Nephron (organoid): Measurements from ENCODE around the gene DMBX1.

Experiments used
- H3K27ac Mint-ChIP-seq, 3 experiments: 2 replicates each; pipeline ENCODE4 v1.8.0; 2020; ENCODE audit warnings: mixed read lengths in 3 of 3, mild to moderate bottlenecking in 2 of 3, moderate library complexity in 1 of 3
- H3K27me3 Mint-ChIP-seq: 2 replicates; pipeline ENCODE4 v1.8.0; 2021; ENCODE audit warnings: low read depth, mild to moderate bottlenecking, moderate library complexity, mixed read lengths
- H3K36me3 Mint-ChIP-seq: 2 replicates; pipeline ENCODE4 v1.8.0; 2020; ENCODE audit warnings: low read depth, mixed read lengths
- H3K4me1 Mint-ChIP-seq: 2 replicates; pipeline ENCODE4 v1.8.0; 2020; ENCODE audit warnings: mixed read lengths
- H3K4me3 Mint-ChIP-seq, 3 experiments: 2 replicates each; pipeline ENCODE4 v1.8.0; 2020; ENCODE audit warnings: mild to moderate bottlenecking in 3 of 3, mixed read lengths in 3 of 3, moderate library complexity in 2 of 3
- H3K9me3 Mint-ChIP-seq: 2 replicates; pipeline ENCODE4 v1.8.0; 2020; ENCODE audit warnings: mixed read lengths
- TF ChIP-seq, protein P1 (sequence below), 3 experiments: fragments of 200-600 bp; sonication (generic); IDR thresholded peaks; one replicate each; pipeline ENCODE4 v1.5.0; 2021; ENCODE audit warnings: antibody characterized with exemption in 3 of 3; ENCODE audit not compliant: unreplicated experiment in 3 of 3

Gene DMBX1

DNA sequence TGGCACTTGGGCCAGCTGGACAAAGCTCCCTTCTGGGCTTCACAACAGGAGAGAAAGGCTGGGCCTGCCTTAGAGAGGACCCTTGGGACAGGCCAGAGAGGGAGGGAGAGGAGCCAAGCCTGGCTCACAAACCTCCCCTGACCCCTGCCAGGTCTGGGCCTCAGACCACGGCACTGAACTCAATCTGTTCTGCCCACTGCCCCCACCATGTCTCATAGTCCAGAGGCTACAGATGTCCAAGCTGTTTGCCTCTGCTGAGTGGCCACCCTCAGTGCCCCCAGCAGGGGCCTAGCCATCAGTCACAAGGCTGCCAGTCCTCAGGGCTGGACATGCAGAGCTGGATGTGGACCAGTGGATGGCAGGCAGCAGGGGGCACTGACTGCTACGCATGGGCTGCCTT is 13.0 kb upstream of the DMBX1 start:
- H3K27ac Mint-ChIP-seq, result no peak overlapping the region
- no peaks in the 10 kb centered on the region for H3K36me3 Mint-ChIP-seq
- no peaks in the 10 kb centered on the region for H3K9me3 Mint-ChIP-seq
- no peak overlapping the region for H3K4me3 Mint-ChIP-seq
- TF ChIP-seq, protein P1, sequence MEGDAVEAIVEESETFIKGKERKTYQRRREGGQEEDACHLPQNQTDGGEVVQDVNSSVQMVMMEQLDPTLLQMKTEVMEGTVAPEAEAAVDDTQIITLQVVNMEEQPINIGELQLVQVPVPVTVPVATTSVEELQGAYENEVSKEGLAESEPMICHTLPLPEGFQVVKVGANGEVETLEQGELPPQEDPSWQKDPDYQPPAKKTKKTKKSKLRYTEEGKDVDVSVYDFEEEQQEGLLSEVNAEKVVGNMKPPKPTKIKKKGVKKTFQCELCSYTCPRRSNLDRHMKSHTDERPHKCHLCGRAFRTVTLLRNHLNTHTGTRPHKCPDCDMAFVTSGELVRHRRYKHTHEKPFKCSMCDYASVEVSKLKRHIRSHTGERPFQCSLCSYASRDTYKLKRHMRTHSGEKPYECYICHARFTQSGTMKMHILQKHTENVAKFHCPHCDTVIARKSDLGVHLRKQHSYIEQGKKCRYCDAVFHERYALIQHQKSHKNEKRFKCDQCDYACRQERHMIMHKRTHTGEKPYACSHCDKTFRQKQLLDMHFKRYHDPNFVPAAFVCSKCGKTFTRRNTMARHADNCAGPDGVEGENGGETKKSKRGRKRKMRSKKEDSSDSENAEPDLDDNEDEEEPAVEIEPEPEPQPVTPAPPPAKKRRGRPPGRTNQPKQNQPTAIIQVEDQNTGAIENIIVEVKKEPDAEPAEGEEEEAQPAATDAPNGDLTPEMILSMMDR (IDR thresholded peaks at IDR 0.05; ENCODE audit: unreplicated experiment in 3 of 3), result no peak
- no peaks in the 10 kb centered on the region for H3K4me1 Mint-ChIP-seq
- H3K27me3 Mint-ChIP-seq, result peaks cover 97% of the 10 kb centered on the region

- Mint-ChIP-seq H3K9me3 (no peaks in the 10 kb centered on the region), H3K4me3 (no peak overlapping the region), H3K4me1 (no peaks in the 10 kb centered on the region), H3K27me3 (peaks cover 98% of the 10 kb centered on the region), H3K27ac (no peak overlapping the region), H3K36me3 (no peaks in the 10 kb centered on the region)
- TF ChIP-seq, protein P1 (IDR thresholded peaks at IDR 0.05; ENCODE audit: unreplicated experiment in 3 of 3), result peak; percentile 81 to 91 (median 88)
Observed at GRCh38 chr1:46477153-46477929, 12.3 kb upstream of the DMBX1 start.

DNA sequence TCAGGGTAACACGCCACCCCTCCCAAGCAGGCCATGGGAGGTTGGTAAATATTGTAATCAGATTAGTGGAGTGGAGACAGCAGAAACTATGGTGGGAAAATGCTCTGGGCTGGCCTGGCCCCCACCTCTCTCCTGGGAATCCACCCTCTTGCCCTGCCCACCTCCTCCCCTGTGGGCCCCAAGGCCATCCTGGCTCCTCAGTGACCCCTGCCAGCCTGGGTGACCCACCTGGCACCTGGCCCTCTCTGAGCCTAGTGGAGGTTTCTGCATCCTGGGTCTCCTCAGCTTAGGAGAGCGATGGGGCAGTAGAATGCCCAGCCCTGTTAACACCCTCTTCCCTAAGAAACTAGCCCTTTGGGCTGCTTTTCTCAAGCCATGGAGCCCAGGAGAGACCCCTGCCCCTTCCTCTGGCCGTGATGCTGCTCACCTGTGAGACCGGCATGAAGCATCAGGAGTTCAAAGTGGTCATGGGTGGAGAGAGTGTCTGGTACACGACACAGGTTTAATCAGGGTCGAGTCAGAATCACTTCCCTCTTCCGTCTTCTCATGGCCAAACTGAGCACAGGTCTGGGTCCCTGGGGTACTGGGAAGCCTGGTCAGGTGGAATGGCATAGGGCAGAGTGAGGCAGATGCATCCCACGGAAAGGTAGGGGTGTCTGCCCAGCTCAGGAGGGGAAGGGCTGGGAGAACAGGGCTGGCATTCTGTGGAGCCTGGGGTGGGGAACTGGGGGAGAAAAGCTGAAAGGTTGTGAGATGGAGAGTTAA is 10.7 kb upstream of the DMBX1 start:
- Mint-ChIP-seq H3K36me3 (no peaks in the 10 kb centered on the region), H3K27me3 (peaks cover 100% of the 10 kb centered on the region), H3K4me3 (no peak overlapping the region), H3K4me1 (no peaks in the 10 kb centered on the region), H3K27ac (no peak overlapping the region), H3K9me3 (no peaks in the 10 kb centered on the region)
- TF ChIP-seq, protein P1 (IDR thresholded peaks at IDR 0.05; ENCODE audit: unreplicated experiment in 3 of 3), result no peak

DNA sequence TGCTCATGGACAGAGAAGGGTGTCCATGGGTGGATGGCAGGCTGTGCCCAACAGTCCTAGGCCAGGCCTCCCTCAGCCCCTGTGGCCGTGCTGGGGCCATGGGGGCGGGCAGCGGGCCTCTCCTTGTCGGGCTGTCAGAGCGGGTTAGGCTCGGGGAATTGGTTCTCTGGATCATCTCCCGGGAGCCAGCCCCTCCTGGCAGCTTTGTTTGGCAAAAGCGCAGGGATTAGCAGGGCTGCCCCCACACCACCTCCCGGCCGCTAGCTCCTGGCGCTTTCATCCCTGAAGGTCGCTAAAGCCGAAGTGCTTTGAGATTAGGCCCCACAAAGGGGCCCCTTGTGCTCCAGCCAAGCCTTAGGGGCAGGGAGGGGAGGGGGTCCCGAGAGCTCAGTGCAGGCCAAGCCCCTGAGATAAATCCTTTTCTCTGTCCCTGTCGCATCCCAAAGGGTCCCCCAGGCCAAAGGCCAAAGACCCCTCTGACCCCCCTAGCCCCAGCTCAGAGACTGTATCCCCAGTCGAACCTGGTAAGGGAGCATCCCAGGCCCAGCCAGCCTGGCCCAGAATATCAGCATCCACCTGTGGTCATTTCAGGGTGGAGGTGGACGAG is 9.8 kb upstream of the DMBX1 start:
- H3K9me3 Mint-ChIP-seq, result no peaks in the 10 kb centered on the region
- H3K4me3 Mint-ChIP-seq, result no peak overlapping the region
- TF ChIP-seq, protein P1 (IDR thresholded peaks at IDR 0.05; ENCODE audit: unreplicated experiment in 3 of 3), result no peak
- H3K36me3 Mint-ChIP-seq, result no peaks in the 10 kb centered on the region
- H3K27me3 Mint-ChIP-seq, result peaks cover 100% of the 10 kb centered on the region
- H3K27ac Mint-ChIP-seq, result no peak overlapping the region
- H3K4me1 Mint-ChIP-seq, result no peaks in the 10 kb centered on the region

DNA sequence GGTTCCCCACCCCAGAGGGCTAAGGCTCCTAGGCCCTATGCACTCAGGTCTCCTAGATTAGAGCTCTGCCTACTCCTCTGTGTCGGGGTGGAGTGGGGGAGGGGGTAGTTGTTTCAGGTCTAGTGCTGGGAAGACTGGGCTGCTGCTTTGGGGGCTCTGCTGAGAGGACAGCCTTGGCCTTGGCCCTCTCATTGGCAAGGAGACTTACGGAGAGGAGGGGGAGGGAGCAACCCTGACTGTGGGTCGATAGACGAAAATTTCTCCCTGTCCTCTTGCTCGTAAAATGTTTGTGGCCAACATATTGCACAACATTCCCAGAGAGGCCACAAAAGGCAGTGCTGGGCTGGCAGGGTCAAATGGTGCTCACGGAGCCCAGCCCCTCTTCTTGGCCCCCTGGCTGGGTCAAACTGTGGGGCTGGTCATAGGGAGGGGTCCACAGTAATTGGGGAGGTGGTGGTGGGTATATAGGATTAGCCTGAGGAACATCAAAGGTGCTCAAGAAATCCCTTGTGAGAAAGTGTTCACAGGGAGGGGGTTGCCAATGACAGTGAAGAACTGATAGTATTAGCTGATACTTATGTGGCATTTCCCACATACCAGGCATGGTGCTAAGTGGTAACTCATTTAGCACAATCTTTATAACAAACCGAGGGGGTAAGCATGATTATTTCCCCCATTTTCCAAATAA is 8.5 kb upstream of the DMBX1 start:
- Mint-ChIP-seq H3K9me3 (no peaks in the 10 kb centered on the region), H3K27ac (no peak overlapping the region), H3K36me3 (no peaks in the 10 kb centered on the region), H3K4me1 (peaks cover under 1% of the 10 kb centered on the region), H3K27me3 (peaks cover 97% of the 10 kb centered on the region), H3K4me3 (no peak overlapping the region)
- TF ChIP-seq, protein P1 (IDR thresholded peaks at IDR 0.05; ENCODE audit: unreplicated experiment in 3 of 3), result no peak
